CD14-positive monocyte (primary cell): ENCODE data around the gene CXCR2. TPM values are rescaled to one million over a fixed set of nuclear protein-coding genes. Genes with fewer than 3 reads are reported as not detected.

Experiments used
- DNase-seq, 3 donors: peaks; one replicate each; pipeline ENCODE4 v3.0.0-alpha.2; 2011 to 2022
- H2AFZ ChIP-seq: 2 replicates; pipeline ENCODE4 v1.6.0; 2012; ENCODE audit warnings: mild to moderate bottlenecking, low read depth, low read length, inconsistent platforms; ENCODE audit not compliant: insufficient read depth, poor library complexity, severe bottlenecking
- H3K27ac ChIP-seq, 2 donors: 1 replicate in 1 of 2; 2 replicates in 1 of 2; pipeline ENCODE4 v1.5.1; 2012 to 2013; ENCODE audit warnings: low read length in 2 of 2, control low read depth in 1 of 2, inconsistent platforms in 1 of 2, low read depth in 1 of 2, mild to moderate bottlenecking in 1 of 2
- H3K27me3 ChIP-seq, 2 donors: one replicate each; pipeline versions ENCODE4 v1.6.0 to v1.6.1; 2011 to 2013; ENCODE audit warnings: low read length in 2 of 2; ENCODE audit not compliant: control insufficient read depth in 2 of 2, insufficient read depth in 2 of 2
- H3K36me3 ChIP-seq, 2 donors: replicated peaks in 1 of 2; 1 replicate in 1 of 2; 2 replicates in 1 of 2; pipeline versions ENCODE4 v1.5.1 to v1.6.1; 2012 to 2013; ENCODE audit warnings: low read length in 2 of 2, control low read depth in 1 of 2, inconsistent platforms in 1 of 2, mild to moderate bottlenecking in 1 of 2; ENCODE audit not compliant: insufficient read depth in 2 of 2, control insufficient read depth in 1 of 2
- H3K4me1 ChIP-seq, 2 donors: 1 replicate in 1 of 2; 2 replicates in 1 of 2; pipeline versions ENCODE4 v1.5.1 to v1.6.1; 2012 to 2013; ENCODE audit warnings: low read length in 2 of 2, control low read depth in 1 of 2, inconsistent platforms in 1 of 2, mild to moderate bottlenecking in 1 of 2, moderate library complexity in 1 of 2; ENCODE audit not compliant: insufficient read depth in 2 of 2, control insufficient read depth in 1 of 2
- H3K4me2 ChIP-seq: replicated peaks from 2 replicates; pipeline ENCODE3; 2012; ENCODE audit warnings: low read length, moderate library complexity, mild to moderate bottlenecking; ENCODE audit not compliant: poor library complexity, severe bottlenecking; ENCODE audit errors: extremely low read depth
- H3K4me3 ChIP-seq, 3 experiments: fragments of 200-600 bp in 1 of 3; sonication (generic) in 1 of 3; replicated peaks in 1 of 3; 1 replicate in 2 of 3; 2 replicates in 1 of 3; pipeline ENCODE4 v1.5.1; 2011 to 2013; ENCODE audit warnings: low read length in 3 of 3, mild to moderate bottlenecking in 3 of 3, control low read depth in 2 of 3, low read depth in 2 of 3, inconsistent platforms in 1 of 3, moderate library complexity in 1 of 3
- H3K79me2 ChIP-seq: 2 replicates; pipeline ENCODE4 v1.6.0; 2012; ENCODE audit warnings: mild to moderate bottlenecking, control low read depth, inconsistent platforms, low read length, moderate library complexity; ENCODE audit not compliant: insufficient read depth
- H3K9ac ChIP-seq: 2 replicates; pipeline ENCODE4 v1.6.0; 2017; ENCODE audit warnings: low read length, mild to moderate bottlenecking; ENCODE audit not compliant: insufficient read depth, poor library complexity, severe bottlenecking
- H3K9me3 ChIP-seq, 2 donors: replicated peaks in 1 of 2; 1 replicate in 1 of 2; 2 replicates in 1 of 2; pipeline versions ENCODE4 v1.5.1 to v1.6.1; 2012 to 2013; ENCODE audit warnings: low read length in 2 of 2, control low read depth in 1 of 2; ENCODE audit not compliant: control insufficient read depth in 1 of 2, insufficient read depth in 1 of 2
- H4K20me1 ChIP-seq: 2 replicates; pipeline ENCODE4 v1.6.0; 2012; ENCODE audit warnings: mild to moderate bottlenecking, low read length, control low read depth, moderate library complexity; ENCODE audit not compliant: insufficient read depth
- H3K27ac Mint-ChIP-seq, 7 donors: one replicate each; pipeline ENCODE4 v1.8.0; 2020; ENCODE audit warnings: mild to moderate bottlenecking in 7 of 7, mixed read lengths in 7 of 7, moderate library complexity in 6 of 7, inconsistent platforms in 2 of 7
- H3K27me3 Mint-ChIP-seq, 3 donors: one replicate each; pipeline ENCODE4 v1.8.0; 2021 to 2022; ENCODE audit warnings: low read depth in 3 of 3, mild to moderate bottlenecking in 3 of 3, mixed read lengths in 3 of 3, moderate library complexity in 3 of 3, inconsistent platforms in 1 of 3
- H3K36me3 Mint-ChIP-seq, 2 donors: one replicate each; pipeline ENCODE4 v1.8.0; 2020; ENCODE audit warnings: mixed read lengths in 2 of 2, inconsistent platforms in 1 of 2, mild to moderate bottlenecking in 1 of 2
- H3K4me1 Mint-ChIP-seq: one replicate; pipeline ENCODE4 v1.8.0; 2020; ENCODE audit warnings: mild to moderate bottlenecking, mixed read lengths
- H3K4me3 Mint-ChIP-seq, 2 donors: one replicate each; pipeline ENCODE4 v1.8.0; 2020; ENCODE audit warnings: mild to moderate bottlenecking in 2 of 2, mixed read lengths in 2 of 2, moderate library complexity in 1 of 2
- H3K9me3 Mint-ChIP-seq, 7 donors: one replicate each; pipeline ENCODE4 v1.8.0; 2020 to 2022; ENCODE audit warnings: mixed read lengths in 7 of 7, mild to moderate bottlenecking in 6 of 7, moderate library complexity in 6 of 7, inconsistent platforms in 2 of 7
- WGBS: methylation state at CpG from one replicate; pipeline ENCODE4 v1.1.5; 2013; ENCODE audit warnings: missing lambda C conversion rate; ENCODE audit not compliant: insufficient coverage; 5-methylcytosine and 5-hydroxymethylcytosine counted together
- intact Hi-C, 2 donors: fragments of 100-400 bp; cut with micrococcal nuclease; formaldehyde crosslinking; loops; one replicate each; pipeline versions ENCODE4 v1.15.0 to v1.15.1; 2023
- polyA plus RNA-seq, 3 donors: library from polyadenylated mRNA; depleted of rRNA in 1 of 3; unstranded in 2 of 3; stranded (reverse) in 1 of 3; fragments of 300-500 nt in 2 of 3; fragments of >200 nt in 1 of 3; fragmentation: Illumina TruSeq in 2 of 3; gene quantifications; 1 replicate in 2 of 3; 2 replicates in 1 of 3; pipeline ENCODE4 v1.2.3, GENCODE V29; 2012 to 2021
- TF ChIP-seq, protein P1 (sequence below): fragments of 200-600 bp; IDR thresholded peaks from one replicate; pipeline ENCODE4 v1.8.0; 2022; ENCODE audit warnings: antibody characterized with exemption, mild to moderate bottlenecking

Gene CXCR2
- polyA plus RNA-seq, 3 donors = 7.8 to 33.5 (median 14.0) TPM

DNA sequence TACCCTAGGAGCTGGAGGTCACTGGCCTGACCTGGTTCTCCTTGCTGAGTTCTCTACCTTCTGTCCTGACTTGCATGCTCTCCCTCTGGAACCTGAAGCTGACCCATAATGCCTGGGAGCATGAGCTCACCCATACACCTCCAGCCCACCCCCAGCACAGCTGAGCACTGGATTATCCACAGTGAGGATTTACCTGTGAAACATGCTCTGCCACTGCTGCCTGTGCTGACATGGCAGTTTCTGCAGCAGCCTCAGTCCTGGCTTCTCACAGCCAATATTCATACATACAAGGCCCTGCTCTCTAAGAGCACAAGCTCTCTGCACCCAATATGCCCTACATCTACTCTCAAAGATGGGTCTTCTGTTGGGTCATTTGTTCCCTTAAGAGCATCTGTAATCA lies 5.0 kb downstream of the CXCR2 start:
- DNase-seq = no peak
- H3K4me2 ChIP-seq = no peak overlapping the region
- TF ChIP-seq, protein P1, sequence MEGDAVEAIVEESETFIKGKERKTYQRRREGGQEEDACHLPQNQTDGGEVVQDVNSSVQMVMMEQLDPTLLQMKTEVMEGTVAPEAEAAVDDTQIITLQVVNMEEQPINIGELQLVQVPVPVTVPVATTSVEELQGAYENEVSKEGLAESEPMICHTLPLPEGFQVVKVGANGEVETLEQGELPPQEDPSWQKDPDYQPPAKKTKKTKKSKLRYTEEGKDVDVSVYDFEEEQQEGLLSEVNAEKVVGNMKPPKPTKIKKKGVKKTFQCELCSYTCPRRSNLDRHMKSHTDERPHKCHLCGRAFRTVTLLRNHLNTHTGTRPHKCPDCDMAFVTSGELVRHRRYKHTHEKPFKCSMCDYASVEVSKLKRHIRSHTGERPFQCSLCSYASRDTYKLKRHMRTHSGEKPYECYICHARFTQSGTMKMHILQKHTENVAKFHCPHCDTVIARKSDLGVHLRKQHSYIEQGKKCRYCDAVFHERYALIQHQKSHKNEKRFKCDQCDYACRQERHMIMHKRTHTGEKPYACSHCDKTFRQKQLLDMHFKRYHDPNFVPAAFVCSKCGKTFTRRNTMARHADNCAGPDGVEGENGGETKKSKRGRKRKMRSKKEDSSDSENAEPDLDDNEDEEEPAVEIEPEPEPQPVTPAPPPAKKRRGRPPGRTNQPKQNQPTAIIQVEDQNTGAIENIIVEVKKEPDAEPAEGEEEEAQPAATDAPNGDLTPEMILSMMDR = no peak
- no peak overlapping the region for H3K4me3 ChIP-seq
- H2AFZ ChIP-seq = no peak overlapping the region
- Mint-ChIP-seq H3K9me3 (peaks cover 0 to 3% (median 0%) of the 10 kb centered on the region in 7 donors), H3K36me3 (peaks cover 42 to 53% of the 10 kb centered on the region in 2 donors), H3K27ac (peak overlapping the region in 3 of 7 donors; percentile 8 to 64 (median 16)), H3K4me3 (no peak overlapping the region), H3K27me3 (peaks cover 0 to 5% (median 0%) of the 10 kb centered on the region in 3 donors), H3K4me1 (peaks cover 62% of the 10 kb centered on the region)
- H4K20me1 ChIP-seq = no peaks in the 10 kb centered on the region
- peaks cover 52 to 55% of the 10 kb centered on the region in 2 donors for H3K4me1 ChIP-seq
- no peaks in the 10 kb centered on the region for H3K9me3 ChIP-seq
- no peaks in the 10 kb centered on the region for H3K27me3 ChIP-seq
- intact Hi-C loops = no loop called here
- H3K27ac ChIP-seq = peak overlapping the region in 1 of 2 donors; percentile 43
- H3K79me2 ChIP-seq = peaks cover 57% of the 10 kb centered on the region
- H3K36me3 ChIP-seq = peaks cover 13 to 41% of the 10 kb centered on the region in 2 donors
- H3K9ac ChIP-seq = no peak overlapping the region

GRCh38 chr2:218137514-218137913 lies 11.7 kb downstream of the CXCR2 start:
- Histone ChIP-seq H3K9me3 (no peaks in the 10 kb centered on the region), H3K9ac (no peak overlapping the region), H3K4me1 (peaks cover 13 to 22% of the 10 kb centered on the region in 2 donors), H3K4me2 (peak overlapping the region; percentile 53), H3K79me2 (peaks cover 5% of the 10 kb centered on the region), H3K36me3 (peaks cover 15 to 34% of the 10 kb centered on the region in 2 donors), H2AFZ (peak overlapping the region; percentile 57), H3K27ac (peak overlapping the region in 1 of 2 donors; percentile 29), H4K20me1 (no peaks in the 10 kb centered on the region), H3K27me3 (no peaks in the 10 kb centered on the region), H3K4me3 (peak overlapping the region in 1 of 3 experiments; percentile 37)
- Mint-ChIP-seq H3K9me3 (peaks cover 0 to 3% (median 0%) of the 10 kb centered on the region in 7 donors), H3K27ac (peak overlapping the region in 5 of 7 donors; percentile 17 to 78 (median 62)), H3K4me1 (peaks cover 25% of the 10 kb centered on the region), H3K36me3 (peaks cover 33 to 47% of the 10 kb centered on the region in 2 donors), H3K4me3 (peak overlapping the region; percentile 53 to 68), H3K27me3 (peaks cover 1 to 13% (median 2%) of the 10 kb centered on the region in 3 donors)
- WGBS = 0% methylated on average over 2 of the region's 3 CpGs
- TF ChIP-seq, protein P1 = no peak
- DNase-seq = no peak
- intact Hi-C loops = no loop called here
